Measurements from ENCODE around the gene ELF3. TPM values are rescaled to one million over a fixed set of nuclear protein-coding genes. Genes with fewer than 3 reads are reported as not detected.
"Not testable (repeated sequence)": the region's sequence is repeated elsewhere in the genome, so short reads cannot be mapped to it uniquely, and the experiment has no call there.

Gene ELF3
- total RNA-seq, 3 donors from 2014 or later (not counting 1 experiment from before 2014, with no cell fraction given): 1.0 to 3.0 (median 2.0) TPM

- no peak for ATAC-seq
- Histone ChIP-seq H3K4me3 (ENCODE audit: low read length) (no peak overlapping the region), H3K27me3 (ENCODE audit: control insufficient read depth, insufficient read depth, low read length) (no peaks in the 10 kb centered on the region), H3K4me1 (ENCODE audit: control insufficient read depth, insufficient read depth, low read length) (no peaks in the 10 kb centered on the region), H3K27ac (ENCODE audit: low read length) (no peak overlapping the region), H3K9me3 (ENCODE audit: control insufficient read depth, insufficient read depth, low read length) (no peaks in the 10 kb centered on the region), H3K36me3 (ENCODE audit: control insufficient read depth, insufficient read depth, low read length) (no peaks in the 10 kb centered on the region)
- TF ChIP-seq CTCF (IDR thresholded peaks at IDR 0.05): no peak
- no peaks in the 10 kb centered on the region for H3K9me3 Mint-ChIP-seq
- no peak overlapping the region for H3K4me3 Mint-ChIP-seq
- WGBS (ENCODE audit: insufficient coverage): 36% methylated on average over 1 of the region's 1 CpG
- intact Hi-C loops (cut with micrococcal nuclease): no loop called here
- no peaks in the 10 kb centered on the region for H3K36me3 Mint-ChIP-seq
- DNase-seq: no peak
- H3K27me3 Mint-ChIP-seq (ENCODE audit: low read depth in 2 of 2): peaks cover 6 to 7% of the 10 kb centered on the region in 2 donors
- H3K4me1 Mint-ChIP-seq: no peaks in the 10 kb centered on the region
- no peak overlapping the region for H3K27ac Mint-ChIP-seq
Observed at GRCh38 chr1:202063093-202063492, 52.7 kb downstream of the ELF3 start.

- WGBS (ENCODE audit: insufficient coverage): 94% methylated on average over 4 of the region's 10 CpGs
- H3K9me3 ChIP-seq (ENCODE audit: control insufficient read depth, insufficient read depth, low read length); H3K4me1 ChIP-seq (ENCODE audit: control insufficient read depth, insufficient read depth, low read length); DNase-seq; H3K27me3 Mint-ChIP-seq (ENCODE audit: low read depth in 2 of 2); H3K9me3 Mint-ChIP-seq; H3K27ac ChIP-seq (ENCODE audit: low read length); intact Hi-C loops (cut with micrococcal nuclease); H3K4me3 Mint-ChIP-seq; H3K27me3 ChIP-seq (ENCODE audit: control insufficient read depth, insufficient read depth, low read length); H3K4me3 ChIP-seq (ENCODE audit: low read length); ATAC-seq; H3K27ac Mint-ChIP-seq; H3K36me3 Mint-ChIP-seq; H3K4me1 Mint-ChIP-seq; H3K36me3 ChIP-seq (ENCODE audit: control insufficient read depth, insufficient read depth, low read length): not testable (repeated sequence)
Observed at GRCh38 chr1:202064889-202065312, 54.5 kb downstream of the ELF3 start.

Other genes starting within 250 kb of the ELF3 start
- 10 to 100 TPM; 27.0 to 35.5 (median 34.6) TPM for gene IPO9, start 181.4 kb upstream of the ELF3 start, total RNA-seq
- gene SHISA4, start 121.7 kb upstream of the ELF3 start, total RNA-seq: 1 to 10 TPM in 1 of 3 donors, under 1 TPM in 1, not detected in 1; 0.54 to 2.0 TPM
- not detected for gene LMOD1, start 64.0 kb upstream of the ELF3 start, total RNA-seq
- gene TIMM17A, start 55.1 kb upstream of the ELF3 start, total RNA-seq: 10 to 100 TPM; 48.7 to 53.9 (median 51.8) TPM
- 10 to 100 TPM; 46.1 to 50.2 (median 47.9) TPM for gene RNPEP, start 27.9 kb upstream of the ELF3 start, total RNA-seq
- not detected for gene GPR37L1, start 112.3 kb downstream of the ELF3 start, total RNA-seq
- gene ARL8A, start 134.2 kb downstream of the ELF3 start, total RNA-seq: 100 to 1,000 TPM; 109 to 120 (median 109) TPM
- 100 to 1,000 TPM; 144 to 241 (median 196) TPM for gene PTPN7, start 150.0 kb downstream of the ELF3 start, total RNA-seq
- gene LGR6, start 183.2 kb downstream of the ELF3 start, total RNA-seq: 10 to 100 TPM; 58.3 to 65.2 (median 60.9) TPM

All from natural killer cell (primary cell).